ENCODE data around the gene SFMBT2.

The SFMBT2 gene

GRCh38 chr10:7410862-7411670, at the start of gene SFMBT2:
TSS of gene SFMBT2 (minus strand) at chr10:7411034. CDS start at chr10:7381898, 29,136 bp downstream.
- peak; percentile 58 for DNase-seq (ENCODE audit: low read depth)

GRCh38 chr10:7460006-7460405, 49.2 kb upstream of the SFMBT2 start:
- no peak for DNase-seq (ENCODE audit: low read depth)

- no peak for DNase-seq (ENCODE audit: low read depth)
These were observed 47.7 kb upstream of the SFMBT2 start for GRCh38 chr10:7458556-7458955.

- no peak for DNase-seq (ENCODE audit: low read depth)
These were observed 46.9 kb upstream of the SFMBT2 start for GRCh38 chr10:7457478-7458316.

- DNase-seq (ENCODE audit: low read depth): no peak
These were observed 38.3 kb upstream of the SFMBT2 start for GRCh38 chr10:7449063-7449695.

- no peak for DNase-seq (ENCODE audit: low read depth)
These were observed 34.8 kb upstream of the SFMBT2 start for GRCh38 chr10:7445474-7446185.

- DNase-seq (ENCODE audit: low read depth): no peak
These were observed 33.8 kb upstream of the SFMBT2 start for GRCh38 chr10:7444551-7445121.

- no peak for DNase-seq (ENCODE audit: low read depth)
These were observed 32.2 kb upstream of the SFMBT2 start for GRCh38 chr10:7443036-7443435.

GRCh38 chr10:7441403-7442147, 30.7 kb upstream of the SFMBT2 start:
- no peak for DNase-seq (ENCODE audit: low read depth)

GRCh38 chr10:7439696-7440095, 28.9 kb upstream of the SFMBT2 start:
- DNase-seq (ENCODE audit: low read depth): no peak

GRCh38 chr10:7438196-7438986, 27.6 kb upstream of the SFMBT2 start:
- DNase-seq (ENCODE audit: low read depth): no peak

- no peak for DNase-seq (ENCODE audit: low read depth)
These were observed 25.8 kb upstream of the SFMBT2 start for GRCh38 chr10:7436490-7437100.

- no peak for DNase-seq (ENCODE audit: low read depth)
These were observed 24.8 kb upstream of the SFMBT2 start for GRCh38 chr10:7435674-7436073.

- DNase-seq (ENCODE audit: low read depth): no peak
These were observed 23.5 kb upstream of the SFMBT2 start for GRCh38 chr10:7434378-7434777.

GRCh38 chr10:7433861-7434260, 23.0 kb upstream of the SFMBT2 start:
- DNase-seq (ENCODE audit: low read depth): no peak

- DNase-seq (ENCODE audit: low read depth): no peak
These were observed 22.3 kb upstream of the SFMBT2 start for GRCh38 chr10:7432884-7433726.

GRCh38 chr10:7428673-7429350, 18.0 kb upstream of the SFMBT2 start:
- DNase-seq (ENCODE audit: low read depth): no peak

GRCh38 chr10:7426349-7426748, 15.5 kb upstream of the SFMBT2 start:
- DNase-seq (ENCODE audit: low read depth): no peak
